HepG2 (cell line): ENCODE data around the gene USP9Y. TPM values are rescaled to one million over a fixed set of nuclear protein-coding genes. Genes with fewer than 3 reads are reported as not detected.

ENCODE experiments used
- ATAC-seq: fragments of 200-7000 bp; cut with Tn5 transposase; 3 replicates; pipeline ENCODE4 v1.9.1; 2020; ENCODE audit warnings: mild to moderate bottlenecking, moderate library complexity
- BruUV-seq: library from RNA; stranded (reverse); fragments of 400-500 nt; replicated peaks from 2 replicates; lab custom pipeline; 2021; lab: Mats Ljungman, UMichigan
- CTCF ChIA-PET: fragments of 300-600 bp; formaldehyde crosslinking; extraction: SDS; loops from one replicate; lab custom pipeline; 2021; ENCODE audit warnings: low total read pairs, inconsistent platforms, low intra/inter-chr PET ratio; lab: Yijun Ruan, JAX
- POLR2A ChIA-PET: fragments of 350-600 bp; sonication (Branson Sonifier 250); formaldehyde crosslinking; loops from one replicate; lab custom pipeline; 2020; ENCODE audit warnings: antibody characterized with exemption, inconsistent platforms; lab: Yijun Ruan, JAX
- DNase-seq: peaks from one replicate; pipeline ENCODE4 v3.0.0-alpha.2; 2015; ENCODE audit warnings: low spot score
- FAIRE-seq: peaks from 3 replicates; lab custom pipeline; 2011; peaks lifted over from hg19 to GRCh38; lab: Jason Lieb, UNC
- H2AFZ ChIP-seq: one replicate; pipeline ENCODE4 v1.6.1; 2011; ENCODE audit warnings: low read length, inconsistent platforms
- H3K27ac ChIP-seq: fragments of 300-600 bp; 3 replicates; pipeline ENCODE4 v1.8.0; 2011; ENCODE audit warnings: mixed run types, mild to moderate bottlenecking, mixed read lengths, low read length, inconsistent platforms; ENCODE audit not compliant: insufficient read depth; ENCODE audit errors: extremely low read length
- H3K27me3 ChIP-seq, 2 experiments: fragments of 200-600 bp in 1 of 2; 2 replicates in 1 of 2; 3 replicates in 1 of 2; pipeline versions ENCODE4 v1.6.0 to v1.8.0; 2011; ENCODE audit warnings: low read length in 2 of 2, mild to moderate bottlenecking in 2 of 2, moderate library complexity in 2 of 2, inconsistent platforms in 1 of 2; ENCODE audit not compliant: insufficient read depth in 2 of 2, control insufficient read depth in 1 of 2
- H3K36me3 ChIP-seq, 2 experiments: fragments of 200-600 bp in 1 of 2; replicated peaks in 1 of 2; 2 replicates in 1 of 2; 3 replicates in 1 of 2; pipeline versions ENCODE4 v1.5.1 to v1.8.0; 2011; ENCODE audit warnings: low read length in 2 of 2, inconsistent platforms in 1 of 2; ENCODE audit not compliant: insufficient read depth in 2 of 2, control insufficient read depth in 1 of 2
- H3K4me1 ChIP-seq: 2 replicates; pipeline ENCODE4 v1.5.1; 2012; ENCODE audit warnings: low read length, inconsistent platforms; ENCODE audit not compliant: insufficient read depth
- H3K4me2 ChIP-seq: 2 replicates; pipeline ENCODE4 v1.6.0; 2011; ENCODE audit warnings: low read depth, low read length, inconsistent platforms
- H3K4me3 ChIP-seq, 3 experiments: fragments of 200-600 bp in 1 of 3; sonication (generic), shearing (Covaris generic) in 1 of 3; replicated peaks in 1 of 3; 2 replicates each; pipeline ENCODE4 v1.5.1; 2011 to 2016; ENCODE audit warnings: low read length in 3 of 3, inconsistent platforms in 2 of 3, low read depth in 2 of 3, mild to moderate bottlenecking in 2 of 3, control low read depth in 1 of 3, mixed read lengths in 1 of 3; ENCODE audit not compliant: insufficient read depth in 1 of 3
- H3K79me2 ChIP-seq: one replicate; pipeline ENCODE4 v1.6.1; 2011; ENCODE audit warnings: low read length, inconsistent platforms; ENCODE audit not compliant: insufficient read depth
- H3K9ac ChIP-seq: 2 replicates; pipeline ENCODE4 v1.6.0; 2011; ENCODE audit warnings: mild to moderate bottlenecking, low read depth, low read length, inconsistent platforms; ENCODE audit not compliant: insufficient read depth
- H3K9me3 ChIP-seq: 2 replicates; pipeline ENCODE4 v1.5.1; 2012; ENCODE audit warnings: mild to moderate bottlenecking, low read length
- H4K20me1 ChIP-seq: 2 replicates; pipeline ENCODE4 v1.6.0; 2011; ENCODE audit warnings: inconsistent platforms, mild to moderate bottlenecking, low read length, moderate library complexity; ENCODE audit not compliant: insufficient read depth
- ESRRA ChIP-seq: sonication (generic); formaldehyde crosslinking; IDR thresholded peaks from 2 replicates; pipeline ENCODE4 v1.5.1; 2020; ENCODE audit warnings: mild to moderate bottlenecking, low read depth, missing genetic modification reagents
- ZSCAN20 ChIP-seq: sonication (generic); formaldehyde crosslinking; IDR thresholded peaks from 2 replicates; pipeline ENCODE4 v1.4.0; 2020; ENCODE audit warnings: missing genetic modification reagents, mild to moderate bottlenecking, borderline replicate concordance
- WGBS: methylation state at CpG from one replicate; pipeline ENCODE4 v1.1.6; 2017; ENCODE audit warnings: low lambda C conversion rate; 5-methylcytosine and 5-hydroxymethylcytosine counted together
- in situ Hi-C: cut with HindIII; loops from 2 replicates; pipeline ENCODE4 v1.10.0; 2017; ENCODE audit warnings: low pct_unique_long_range_greater_than_20kb; ENCODE audit not compliant: extremely low pct_ligation_motif_present
- intact Hi-C: fragments of 100-400 bp; cut with micrococcal nuclease; formaldehyde crosslinking; loops from one replicate; pipeline ENCODE4 v1.10.0; 2022; ENCODE audit not compliant: unreplicated experiment
- polyA plus RNA-seq, 8 experiments: library from polyadenylated mRNA; depleted of rRNA in 3 of 8; stranded (reverse) in 7 of 8; unstranded in 1 of 8; fragments of >200 nt; fragmentation: Illumina TruSeq in 4 of 8; extraction: Trizol in 4 of 8; gene quantifications; 2 replicates each; pipeline versions ENCODE4 v1.2.1 to v1.2.3, GENCODE V29; 2011 to 2016; ENCODE audit warnings: low read depth in 4 of 8, missing spikeins in 1 of 8, mixed read lengths in 1 of 8; ENCODE audit not compliant: insufficient read depth in 1 of 8
- total RNA-seq, 5 experiments: library from RNA; depleted of rRNA; stranded (reverse); fragments of >200 nt; fragmentation: Illumina TruSeq; extraction: Trizol; gene quantifications; 2 replicates each; pipeline ENCODE4 v1.2.3, GENCODE V29; 2016; ENCODE audit warnings: low read depth in 1 of 5
- TF ChIP-seq, protein P1 (sequence below): sonication (generic); formaldehyde crosslinking; IDR thresholded peaks from 2 replicates; pipeline ENCODE4 v1.4.0; 2020; ENCODE audit warnings: missing genetic modification reagents

Gene USP9Y
- total and polyA plus RNA-seq, 2 of the 13 experiments (the other 11 are each of a cell fraction or from before 2014, with no cell fraction given) = 14.6 to 41.9 TPM

DNA sequence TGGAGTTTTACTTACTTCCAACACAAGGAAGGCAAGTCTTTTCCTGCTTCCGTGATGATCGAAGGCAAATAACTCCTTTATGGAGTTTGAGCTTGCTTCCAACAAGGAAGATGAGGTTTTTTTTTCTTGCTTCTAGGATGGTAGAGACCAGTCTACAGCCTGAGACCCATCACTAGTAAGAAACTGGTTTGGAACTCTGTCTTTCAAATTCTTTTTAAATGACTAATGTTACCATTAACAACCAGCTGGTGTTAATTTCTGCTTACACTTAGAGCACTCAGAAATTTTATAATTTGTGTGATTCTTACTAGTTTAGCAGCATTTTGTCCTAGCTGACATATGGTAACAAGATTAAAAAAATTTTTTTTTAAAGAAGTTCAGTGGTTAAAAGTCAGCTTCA lies 19.5 kb upstream of the USP9Y start:
- no peaks in the 10 kb centered on the region for H3K27me3 ChIP-seq
- no peak for DNase-seq
- no peak overlapping the region for H3K4me2 ChIP-seq
- H3K9ac ChIP-seq = no peak overlapping the region
- peaks cover 16% of the 10 kb centered on the region for H3K79me2 ChIP-seq
- BruUV-seq = no TSS peak
- 92% methylated on average over 2 of the region's 2 CpGs for WGBS
- H4K20me1 ChIP-seq = peaks cover 4% of the 10 kb centered on the region; the same call in 1 of the 2 replicates
- H2AFZ ChIP-seq = no peak overlapping the region
- in situ Hi-C loops (no loop called here), intact Hi-C loops (no loop called here)
- H3K36me3 ChIP-seq = no peaks in the 10 kb centered on the region
- CTCF ChIA-PET = no interaction called here
- POLR2A ChIA-PET = no interaction called here
- H3K4me1 ChIP-seq = no peaks in the 10 kb centered on the region
- no peak overlapping the region for H3K4me3 ChIP-seq
- TF ChIP-seq, protein P1, sequence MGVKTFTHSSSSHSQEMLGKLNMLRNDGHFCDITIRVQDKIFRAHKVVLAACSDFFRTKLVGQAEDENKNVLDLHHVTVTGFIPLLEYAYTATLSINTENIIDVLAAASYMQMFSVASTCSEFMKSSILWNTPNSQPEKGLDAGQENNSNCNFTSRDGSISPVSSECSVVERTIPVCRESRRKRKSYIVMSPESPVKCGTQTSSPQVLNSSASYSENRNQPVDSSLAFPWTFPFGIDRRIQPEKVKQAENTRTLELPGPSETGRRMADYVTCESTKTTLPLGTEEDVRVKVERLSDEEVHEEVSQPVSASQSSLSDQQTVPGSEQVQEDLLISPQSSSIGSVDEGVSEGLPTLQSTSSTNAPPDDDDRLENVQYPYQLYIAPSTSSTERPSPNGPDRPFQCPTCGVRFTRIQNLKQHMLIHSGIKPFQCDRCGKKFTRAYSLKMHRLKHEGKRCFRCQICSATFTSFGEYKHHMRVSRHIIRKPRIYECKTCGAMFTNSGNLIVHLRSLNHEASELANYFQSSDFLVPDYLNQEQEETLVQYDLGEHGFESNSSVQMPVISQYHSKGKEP (CRISPR knock-in tag) = no peak
- no peak for TF ChIP-seq ZSCAN20
- TF ChIP-seq, all 625 proteins: peak for 0
- Histone ChIP-seq H3K9me3 (no peaks in the 10 kb centered on the region; the same call in 1 of the 2 replicates), H3K27ac (no peak overlapping the region)
- FAIRE-seq (no peak), ATAC-seq (no peak)

DNA sequence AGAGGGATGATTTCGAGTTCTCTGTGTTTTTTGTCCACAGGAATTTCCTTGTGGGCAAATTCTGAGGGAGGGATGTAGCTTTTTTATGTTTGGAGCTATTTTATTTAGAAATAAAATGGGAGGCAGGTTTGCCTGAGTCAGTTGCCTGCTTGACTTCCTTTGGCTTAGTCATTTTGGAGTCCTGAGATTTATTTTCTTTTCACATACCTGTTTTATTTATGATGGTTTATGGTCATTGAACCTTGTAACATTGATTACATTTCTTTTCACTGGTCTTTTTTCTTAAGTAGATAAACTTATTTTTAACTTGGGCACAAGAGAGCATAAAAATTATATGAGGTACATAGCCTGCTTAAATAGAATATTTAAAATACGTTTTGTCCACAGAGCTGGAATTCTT lies 12.7 kb upstream of the USP9Y start:
- no peak for TF ChIP-seq ESRRA (CRISPR knock-in tag)

More for the DNA sequence above, 12.7 kb upstream of the USP9Y start:
- H3K4me2 ChIP-seq = no peak overlapping the region
- no peaks in the 10 kb centered on the region; the same call in 1 of the 2 replicates for H3K9me3 ChIP-seq
- H3K79me2 ChIP-seq = no peaks in the 10 kb centered on the region
- no peak overlapping the region for H3K4me3 ChIP-seq
- CTCF ChIA-PET = no interaction called here
- FAIRE-seq (no peak), DNase-seq (no peak), ATAC-seq (no peak)
- no peak overlapping the region for H3K27ac ChIP-seq
- H3K9ac ChIP-seq = no peak overlapping the region
- H4K20me1 ChIP-seq = no peaks in the 10 kb centered on the region
- BruUV-seq = no TSS peak
- no peak overlapping the region for H2AFZ ChIP-seq
- no peaks in the 10 kb centered on the region for H3K4me1 ChIP-seq
- POLR2A ChIA-PET = no interaction called here
- no peaks in the 10 kb centered on the region for H3K27me3 ChIP-seq
- intact Hi-C loops (no loop called here), in situ Hi-C loops (no loop called here)
- no peaks in the 10 kb centered on the region for H3K36me3 ChIP-seq
- WGBS = 91% methylated on average over 2 of the region's 2 CpGs
